NCI-H187 treated with DMSO at 0.1 percent for 48 hours (cell line): ENCODE results near the gene TRPM8.

Experiments used
- DNase-seq: peaks from one replicate; lab custom pipeline; 2025; lab: John Stamatoyannopoulos, UW

Gene TRPM8

GRCh38 chr2:234048049-234048448 lies 130.9 kb downstream of the TRPM8 start:
- DNase-seq = no peak

- DNase-seq = no peak
Measured at GRCh38 chr2:234050455-234051135, 133.4 kb downstream of the TRPM8 start, which contains the start of gene SPP2. Gene SPP2, plus strand, starts transcription at chr2:234050702. Its CDS starts 85 bp downstream, at chr2:234050787.

- no peak for DNase-seq
Measured at GRCh38 chr2:234051374-234052070, 134.3 kb downstream of the TRPM8 start.

- DNase-seq = no peak
Measured at GRCh38 chr2:234058881-234059280, 141.7 kb downstream of the TRPM8 start.

GRCh38 chr2:234060236-234060635 lies 143.1 kb downstream of the TRPM8 start:
- peak; percentile 29 for DNase-seq

- no peak for DNase-seq
Measured at GRCh38 chr2:234061624-234062257, 144.6 kb downstream of the TRPM8 start.

GRCh38 chr2:234066587-234066986 lies 149.4 kb downstream of the TRPM8 start:
- DNase-seq = no peak
